ENCODE results near the gene PCDHGC5. TPM values are rescaled to one million over a fixed set of nuclear protein-coding genes. Genes with fewer than 3 reads are reported as not detected.

PCDHGC5 gene
- polyA plus RNA-seq, 1 donor = 0.78 TPM

GRCh38 chr5:141512911-141513626 lies 24.2 kb downstream of the PCDHGC5 start:
- DNase-seq (ENCODE audit: low read depth) = no peak

- peak; percentile 80 for DNase-seq (ENCODE audit: low read depth)
Observed at GRCh38 chr5:141513627-141514329, 24.9 kb downstream of the PCDHGC5 start.

GRCh38 chr5:141514330-141515133 lies 25.7 kb downstream of the PCDHGC5 start:
- DNase-seq (ENCODE audit: low read depth) = no peak

GRCh38 chr5:141515141-141515540 lies 26.3 kb downstream of the PCDHGC5 start:
- DNase-seq (ENCODE audit: low read depth) = no peak

- no peak for DNase-seq (ENCODE audit: low read depth)
Observed at GRCh38 chr5:141515946-141516671, 27.2 kb downstream of the PCDHGC5 start.

GRCh38 chr5:141516672-141517025 lies 27.8 kb downstream of the PCDHGC5 start:
- DNase-seq (ENCODE audit: low read depth) = no peak

GRCh38 chr5:141517312-141517711 lies 28.4 kb downstream of the PCDHGC5 start:
- no peak for DNase-seq (ENCODE audit: low read depth)

- no peak for DNase-seq (ENCODE audit: low read depth)
Observed at GRCh38 chr5:141517880-141518617, 29.2 kb downstream of the PCDHGC5 start.

- no peak for DNase-seq (ENCODE audit: low read depth)
Observed at GRCh38 chr5:141518618-141519015, 29.7 kb downstream of the PCDHGC5 start.

- DNase-seq (ENCODE audit: low read depth) = no peak
Observed at GRCh38 chr5:141519605-141520565, 31.0 kb downstream of the PCDHGC5 start.

- DNase-seq (ENCODE audit: low read depth) = no peak
Observed at GRCh38 chr5:141521244-141521781, 32.4 kb downstream of the PCDHGC5 start.

- DNase-seq (ENCODE audit: low read depth) = no peak
Observed at GRCh38 chr5:141522301-141522700, 33.4 kb downstream of the PCDHGC5 start.

GRCh38 chr5:141523991-141524390 lies 35.1 kb downstream of the PCDHGC5 start:
- no peak for DNase-seq (ENCODE audit: low read depth)

- peak; percentile 97 for DNase-seq (ENCODE audit: low read depth)
Observed at GRCh38 chr5:141524604-141525597, 36.0 kb downstream of the PCDHGC5 start.

GRCh38 chr5:141525653-141526052 lies 36.8 kb downstream of the PCDHGC5 start:
- DNase-seq (ENCODE audit: low read depth) = no peak

GRCh38 chr5:141527426-141527825 lies 38.5 kb downstream of the PCDHGC5 start:
- DNase-seq (ENCODE audit: low read depth) = no peak

- peak; percentile 77 for DNase-seq (ENCODE audit: low read depth)
Observed at GRCh38 chr5:141528291-141528984, 39.6 kb downstream of the PCDHGC5 start.

- no peak for DNase-seq (ENCODE audit: low read depth)
Observed at GRCh38 chr5:141529002-141529401, 40.1 kb downstream of the PCDHGC5 start.

Data from forelimb muscle (tissue), 1 donor.